RPMI7951 (cell line): ENCODE results near the gene TRMT1. TPM values are rescaled to one million over a fixed set of nuclear protein-coding genes. Genes with fewer than 3 reads are reported as not detected.
"Not testable (repeated sequence)": the region's sequence is repeated elsewhere in the genome, so short reads cannot be mapped to it uniquely, and the experiment has no call there.

Experiments
- DNase-seq: peaks from one replicate; pipeline ENCODE4 v3.0.0-alpha.2; 2012; ENCODE audit warnings: low read depth
- total RNA-seq: library from RNA; depleted of rRNA; stranded (reverse); fragments of >200 nt; shearing (Covaris generic); gene quantifications from 2 replicates; pipeline ENCODE4 v1.2.3, GENCODE V29; 2014

The TRMT1 gene
- total RNA-seq, 1 experiment from 2014 or later = 46.4 TPM

DNA sequence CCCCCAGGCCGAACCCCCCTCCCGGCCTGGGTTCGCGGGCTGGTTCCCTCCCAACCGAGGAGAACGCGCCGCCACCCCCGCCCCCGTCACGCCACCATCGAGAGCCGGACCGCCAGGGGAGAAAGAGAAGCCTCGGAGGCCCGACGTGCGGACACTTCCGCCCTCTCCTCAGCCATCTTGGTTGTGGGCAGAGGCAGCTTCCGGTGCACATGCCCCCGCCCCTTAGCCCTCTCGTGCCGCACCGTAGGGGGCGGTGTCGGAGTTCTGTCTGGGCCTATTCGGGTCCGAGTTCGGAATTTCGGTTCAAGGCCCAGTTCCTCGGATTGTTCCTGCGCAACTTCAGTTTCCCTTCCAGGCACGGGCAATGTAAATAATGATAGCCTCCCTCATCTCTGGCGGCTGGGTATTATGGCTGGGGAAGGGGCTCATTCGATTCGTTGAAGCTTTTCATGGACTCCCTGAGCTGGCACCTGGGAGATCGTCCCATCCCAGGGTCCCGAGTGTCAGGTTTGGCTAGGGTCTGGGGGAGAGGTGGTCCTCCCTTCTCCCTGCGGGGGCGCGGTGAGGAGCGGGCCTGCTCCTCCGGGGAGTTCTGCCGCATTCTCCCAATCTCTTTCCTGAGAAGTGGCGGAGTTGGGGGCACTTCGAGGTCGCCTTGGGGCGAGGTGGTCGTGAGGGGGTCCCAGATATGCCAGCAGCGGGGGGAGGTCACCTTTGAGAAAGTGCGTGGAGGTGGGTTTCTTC lies 33.8 kb upstream of the TRMT1 start, which contains the start of the genes IER2 and STX10:
IER2 (plus strand) TSS at position 225 of the 744 bp plus-strand sequence. CDS start 2,776 bp downstream, outside the sequence.
STX10 (minus strand) TSS at position 189 of the 744 bp plus-strand sequence. CDS start 202 bp downstream, outside the sequence.
- peak; percentile 95 for DNase-seq

GRCh38 chr19:13149628-13150186 lies 33.2 kb upstream of the TRMT1 start:
- DNase-seq = peak; percentile 59

DNA sequence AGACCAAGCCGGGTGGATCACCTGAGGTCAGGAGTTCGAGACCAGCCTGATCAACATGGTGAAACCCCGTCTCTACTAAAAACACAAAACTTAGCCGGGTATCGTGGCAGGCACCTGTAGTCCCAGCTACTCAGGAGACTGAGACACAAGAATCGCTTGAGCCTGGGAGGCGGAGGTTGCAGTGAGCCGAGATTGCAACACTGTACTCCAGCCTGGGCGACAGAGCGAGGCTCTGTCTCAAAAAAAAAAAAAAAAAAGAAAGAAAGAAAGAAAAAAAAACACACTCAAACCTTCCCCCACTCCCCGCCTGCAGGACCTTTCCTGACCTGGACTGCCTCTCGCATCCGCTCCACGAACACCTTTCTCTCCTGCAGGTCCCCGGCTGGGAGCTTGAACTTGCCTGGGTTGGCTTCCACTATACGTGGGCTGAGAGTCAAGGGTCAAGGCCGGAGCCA lies 32.7 kb upstream of the TRMT1 start:
- DNase-seq = not testable (repeated sequence)

DNA sequence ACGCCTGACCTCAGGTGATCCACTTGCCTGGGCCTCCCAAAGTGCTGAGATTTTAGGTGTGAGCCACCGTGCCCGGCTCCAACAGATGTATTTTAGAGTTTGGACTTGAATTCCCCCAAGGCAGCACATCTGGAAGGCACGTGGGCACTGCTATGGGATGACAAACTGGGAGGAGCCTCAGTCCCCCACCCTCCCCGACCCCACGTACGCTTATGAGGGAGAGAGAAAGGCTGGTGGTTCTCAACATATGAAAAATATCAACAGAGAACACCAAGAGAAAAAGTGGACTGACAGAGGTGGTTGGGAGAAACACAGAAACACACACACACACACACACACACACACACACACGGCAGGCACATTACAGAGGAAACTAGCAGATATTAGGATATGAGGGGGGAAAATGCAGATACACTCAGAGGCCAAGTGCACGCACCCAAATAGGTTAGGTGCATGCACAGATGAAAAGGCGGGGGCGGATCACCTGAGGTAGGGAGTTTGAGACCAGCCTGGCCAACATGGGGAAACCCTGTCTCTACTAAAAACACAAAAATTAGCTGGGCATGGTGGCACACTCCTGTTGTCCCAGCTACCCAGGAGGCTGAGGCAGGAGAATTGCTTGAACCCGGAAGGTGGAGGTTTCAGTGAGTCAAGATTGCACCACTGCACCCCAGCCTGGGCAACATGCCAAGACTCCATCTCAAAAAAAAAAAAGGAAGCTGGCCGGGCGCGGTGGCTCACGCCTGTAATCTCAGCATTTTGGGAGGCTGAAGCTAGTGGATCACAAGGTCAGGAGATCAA lies 30.4 kb upstream of the TRMT1 start:
- DNase-seq = peak; percentile 60

DNA sequence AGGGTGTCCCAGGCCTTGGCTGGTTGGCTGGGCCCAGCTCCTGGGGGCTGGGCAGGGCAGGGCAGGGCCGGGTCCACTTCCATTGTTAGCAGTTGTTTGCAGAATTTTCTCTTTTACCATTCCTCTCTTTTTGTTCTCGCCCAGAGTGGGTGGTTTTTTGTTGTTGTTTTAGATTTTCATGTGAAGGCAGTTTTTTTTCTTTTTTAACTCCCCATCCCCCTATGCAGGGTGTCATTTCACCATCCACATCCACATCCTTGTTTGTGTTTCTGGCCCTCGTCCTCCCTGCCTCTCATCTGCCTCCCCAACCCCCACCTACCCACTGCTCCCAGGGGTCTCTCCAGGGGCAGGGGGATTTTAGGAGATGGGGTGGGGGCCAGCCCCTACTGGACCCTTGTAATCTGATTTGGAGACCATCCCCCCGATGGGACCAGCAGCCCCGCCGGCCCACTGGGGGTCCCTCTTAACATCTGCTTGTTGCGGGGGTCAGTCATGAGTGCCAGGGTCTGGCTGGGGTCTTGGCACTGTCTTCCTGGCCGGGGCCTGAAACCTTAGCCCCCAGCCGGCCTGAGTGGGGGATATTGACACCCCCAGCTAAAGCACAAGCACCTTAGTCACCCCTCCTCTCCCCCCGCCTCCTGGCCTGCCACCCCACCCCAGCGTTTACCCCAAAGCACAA lies 23.2 kb upstream of the TRMT1 start:
- no peak for DNase-seq

DNA sequence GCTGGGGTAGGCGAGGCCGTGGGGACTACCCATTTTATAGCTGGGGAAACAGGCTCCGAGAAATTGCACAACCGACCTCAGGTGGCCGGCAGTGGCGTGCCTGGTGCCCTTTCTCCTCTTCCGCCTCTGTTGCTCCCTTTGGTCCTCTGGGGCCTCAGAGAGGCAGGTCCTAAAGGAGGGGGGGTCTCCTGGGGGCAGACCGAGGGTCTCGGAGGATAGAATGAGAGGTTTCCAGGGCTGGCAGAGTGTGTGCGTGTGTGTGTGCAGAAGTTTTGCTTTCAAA lies 22.3 kb upstream of the TRMT1 start:
- no peak for DNase-seq

DNA sequence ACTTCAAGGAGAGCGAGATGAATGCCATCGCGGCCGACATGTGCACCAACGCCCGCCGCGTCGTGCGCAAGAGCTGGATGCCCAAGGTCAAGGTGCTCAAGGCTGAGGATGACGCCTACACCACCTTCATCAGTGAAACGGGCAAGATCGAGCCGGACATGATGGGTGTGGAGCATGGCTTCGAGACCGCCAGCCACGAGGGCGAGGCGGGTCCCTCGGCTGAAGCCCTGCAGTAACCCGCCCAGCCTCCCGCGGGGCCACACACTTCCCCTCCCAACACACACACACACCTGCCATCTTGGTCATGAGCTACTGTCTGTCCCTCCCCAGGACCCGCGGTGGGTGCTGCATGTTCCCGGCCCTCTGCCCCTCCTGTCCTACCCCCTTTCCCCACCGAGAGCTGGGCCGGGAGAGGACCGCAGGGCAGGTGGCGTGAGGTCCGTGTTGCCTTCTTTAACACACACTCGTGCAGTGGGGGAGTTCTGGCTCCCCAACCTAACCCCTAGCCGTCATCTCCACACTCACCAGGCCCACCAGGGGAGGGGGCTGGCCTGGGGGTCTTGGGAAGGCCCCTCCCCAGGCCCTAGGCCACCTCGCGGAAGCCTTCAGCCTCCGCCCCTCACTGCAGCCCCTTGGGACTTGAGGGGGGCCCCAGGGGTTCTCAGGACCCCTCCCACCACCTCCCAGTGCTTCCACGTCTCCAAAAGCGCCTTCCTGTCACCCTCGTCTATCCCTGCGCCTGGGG lies 21.8 kb upstream of the TRMT1 start:
- DNase-seq = no peak

- no peak for DNase-seq
Observed at GRCh38 chr19:13137290-13137794, 20.8 kb upstream of the TRMT1 start.

DNA sequence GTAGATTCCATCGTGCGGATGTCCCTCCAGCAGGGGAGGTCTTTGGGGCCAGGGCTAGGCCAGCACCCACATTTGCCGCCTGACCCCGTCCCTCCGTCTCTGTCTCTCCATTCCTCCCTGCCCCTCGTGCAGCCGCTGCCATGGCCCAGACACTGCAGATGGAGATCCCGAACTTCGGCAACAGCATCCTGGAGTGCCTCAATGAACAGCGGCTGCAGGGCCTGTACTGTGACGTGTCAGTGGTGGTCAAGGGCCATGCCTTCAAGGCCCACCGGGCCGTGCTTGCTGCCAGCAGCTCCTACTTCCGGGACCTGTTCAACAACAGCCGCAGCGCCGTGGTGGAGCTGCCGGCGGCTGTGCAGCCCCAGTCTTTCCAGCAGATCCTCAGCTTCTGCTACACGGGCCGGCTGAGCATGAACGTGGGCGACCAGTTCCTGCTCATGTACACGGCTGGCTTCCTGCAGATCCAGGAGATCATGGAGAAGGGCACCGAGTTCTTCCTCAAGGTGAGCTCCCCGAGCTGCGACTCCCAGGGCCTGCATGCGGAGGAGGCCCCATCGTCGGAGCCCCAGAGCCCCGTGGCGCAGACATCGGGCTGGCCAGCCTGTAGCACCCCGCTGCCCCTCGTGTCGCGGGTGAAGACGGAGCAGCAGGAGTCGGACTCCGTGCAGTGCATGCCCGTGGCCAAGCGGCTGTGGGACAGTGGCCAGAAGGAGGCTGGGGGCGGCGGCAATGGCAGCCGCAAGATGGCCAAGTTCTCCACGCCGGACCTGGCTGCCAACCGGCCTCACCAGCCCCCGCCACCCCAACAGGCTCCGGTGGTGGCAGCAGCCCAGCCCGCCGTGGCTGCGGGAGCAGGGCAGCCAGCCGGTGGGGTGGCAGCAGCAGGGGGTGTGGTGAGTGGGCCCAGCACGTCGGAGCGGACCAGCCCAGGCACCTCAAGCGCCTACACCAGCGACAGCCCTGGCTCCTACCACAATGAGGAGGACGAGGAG lies 18.8 kb upstream of the TRMT1 start:
- DNase-seq = no peak

- no peak for DNase-seq
Observed at GRCh38 chr19:13134626-13135025, 18.1 kb upstream of the TRMT1 start.

- no peak for DNase-seq
Observed at GRCh38 chr19:13133241-13133870, 16.8 kb upstream of the TRMT1 start.

GRCh38 chr19:13132471-13133180 lies 16.1 kb upstream of the TRMT1 start:
- DNase-seq = peak; percentile 81

DNA sequence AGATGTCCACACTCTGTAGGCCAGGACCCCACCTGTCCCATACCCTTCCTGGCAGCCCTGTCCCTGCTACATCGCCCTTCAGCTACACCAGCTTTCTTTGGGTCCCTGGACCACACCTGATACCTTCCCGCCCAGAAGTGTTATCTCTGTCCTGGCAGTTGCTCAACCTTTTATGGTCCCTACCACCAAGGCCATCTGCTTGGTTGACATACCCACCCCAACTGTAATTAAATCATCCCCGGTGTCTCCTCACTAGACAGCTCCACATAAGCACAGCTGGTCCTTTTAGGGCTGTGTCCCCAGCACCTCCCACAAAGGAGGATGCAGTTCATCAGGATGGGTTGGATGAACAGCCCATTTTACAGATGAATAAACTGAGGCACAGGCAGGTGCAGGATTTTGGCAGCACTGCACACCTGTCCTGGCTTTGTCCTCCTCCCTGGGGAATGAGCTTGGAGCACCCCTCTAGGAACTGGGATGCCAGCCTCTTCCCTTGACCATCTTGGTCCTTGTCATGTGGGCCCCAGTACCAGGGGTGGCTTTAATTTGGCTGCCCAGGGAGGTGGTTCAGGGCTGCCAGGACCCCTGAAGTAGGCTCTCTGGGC lies 14.4 kb upstream of the TRMT1 start:
- no peak for DNase-seq

- DNase-seq = no peak
Observed at GRCh38 chr19:13129384-13129783, 12.8 kb upstream of the TRMT1 start.

DNA sequence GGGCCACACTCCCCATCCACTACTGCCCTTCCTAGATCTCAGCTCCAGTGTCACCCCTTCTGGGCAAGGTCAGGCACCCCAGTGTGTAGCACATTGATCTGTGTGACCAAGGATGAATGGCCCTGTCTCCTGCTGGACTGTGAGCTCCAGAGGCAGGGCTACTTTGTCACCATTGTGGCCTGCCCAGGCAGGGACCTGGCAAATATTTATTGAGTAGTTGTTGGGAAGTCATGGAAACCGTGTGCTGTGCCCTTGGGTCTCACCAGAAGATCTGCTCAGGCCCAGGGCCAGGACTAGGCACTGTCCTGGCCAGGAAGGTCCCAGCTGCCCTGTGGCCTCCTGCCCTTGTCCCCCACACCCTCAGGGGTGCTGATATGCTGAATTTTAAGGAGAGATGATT lies 12.0 kb upstream of the TRMT1 start:
- DNase-seq = no peak

DNA sequence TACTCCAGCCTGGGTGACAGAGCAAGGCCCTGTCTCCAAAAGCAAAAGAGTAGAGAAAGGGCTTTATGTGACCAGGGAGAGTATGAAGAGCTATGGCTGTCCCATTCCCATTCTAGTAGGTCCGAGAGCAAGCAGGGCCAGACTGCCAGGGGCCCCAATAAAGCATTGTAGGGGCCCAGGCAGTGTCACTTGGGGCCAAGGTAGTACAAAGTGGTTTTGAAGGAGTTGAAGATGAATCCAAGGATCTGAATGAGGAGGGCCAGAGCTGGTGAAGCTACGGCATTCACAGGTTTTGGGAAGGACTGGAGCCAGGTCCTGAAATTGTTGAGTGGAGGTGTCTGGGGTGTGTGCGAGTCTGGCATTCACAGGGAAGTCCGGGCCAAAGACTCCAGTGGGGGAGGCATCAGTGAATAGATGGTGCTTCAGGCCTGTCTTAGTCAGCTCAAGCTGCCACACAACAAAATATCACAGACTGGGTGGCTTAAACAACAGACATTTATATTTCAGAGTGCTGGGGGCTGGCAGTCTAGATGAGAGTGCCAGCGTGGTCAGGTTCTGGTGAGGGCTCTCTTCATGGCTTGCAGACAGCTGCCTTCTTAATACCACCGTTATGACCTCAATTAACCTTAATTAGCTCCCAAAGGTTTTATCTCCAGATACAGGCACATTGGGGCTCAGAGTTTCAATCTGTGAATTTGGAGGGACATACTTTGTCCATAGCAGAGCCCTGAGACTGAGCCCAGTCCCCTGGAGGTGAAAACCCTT lies 11.5 kb upstream of the TRMT1 start:
- no peak for DNase-seq

GRCh38 chr19:13127051-13127450 lies 10.5 kb upstream of the TRMT1 start:
- DNase-seq = no peak
